ENCODE measurements around the gene TRPM5. TPM values are rescaled to one million over a fixed set of nuclear protein-coding genes. Genes with fewer than 3 reads are reported as not detected.
A peak's percentile ranks its signal among the peaks of the same experiment; 100 is the strongest.

Gene TRPM5
- total RNA-seq, 3 donors from 2014 or later: not detected

- Mint-ChIP-seq H3K4me1 (ENCODE audit: low read depth) (peaks cover 28% of the 10 kb centered on the region), H3K27me3 (ENCODE audit: low read depth) (no peaks in the 10 kb centered on the region), H3K9me3 (no peaks in the 10 kb centered on the region), H3K4me3 (no peak overlapping the region), H3K36me3 (ENCODE audit: insufficient read depth) (no peaks in the 10 kb centered on the region)
- DNase-seq (no peak), ATAC-seq (peak in 1 of 2 donors; percentile 23)
Observed at GRCh38 chr11:2442589-2442988, 1.7 kb downstream of the TRPM5 start.

- Mint-ChIP-seq H3K27me3 (ENCODE audit: low read depth) (no peaks in the 10 kb centered on the region), H3K36me3 (ENCODE audit: insufficient read depth) (no peaks in the 10 kb centered on the region), H3K4me1 (ENCODE audit: low read depth) (peaks cover 18% of the 10 kb centered on the region), H3K9me3 (no peaks in the 10 kb centered on the region), H3K4me3 (no peak overlapping the region)
- ATAC-seq: no peak
- no peak for DNase-seq
Observed at GRCh38 chr11:2441171-2441570, 3.1 kb downstream of the TRPM5 start.

GRCh38 chr11:2440646-2441045 lies 3.7 kb downstream of the TRPM5 start:
- no peak for DNase-seq
- no peaks in the 10 kb centered on the region for H3K27me3 Mint-ChIP-seq (ENCODE audit: low read depth)
- no peaks in the 10 kb centered on the region for H3K36me3 Mint-ChIP-seq (ENCODE audit: insufficient read depth)

GRCh38 chr11:2439820-2440219 lies 4.5 kb downstream of the TRPM5 start:
- no peaks in the 10 kb centered on the region for H3K27me3 Mint-ChIP-seq (ENCODE audit: low read depth)
- no peak for DNase-seq
- H3K4me3 Mint-ChIP-seq: no peak overlapping the region
- no peak for ATAC-seq
- peaks cover 15% of the 10 kb centered on the region for H3K4me1 Mint-ChIP-seq (ENCODE audit: low read depth)
- H3K36me3 Mint-ChIP-seq (ENCODE audit: insufficient read depth): no peaks in the 10 kb centered on the region
- H3K9me3 Mint-ChIP-seq: no peaks in the 10 kb centered on the region

More at GRCh38 chr11:2440646-2441045, 3.7 kb downstream of the TRPM5 start:
- H3K4me3 Mint-ChIP-seq: no peak overlapping the region
- H3K4me1 Mint-ChIP-seq (ENCODE audit: low read depth): peaks cover 18% of the 10 kb centered on the region
- no peaks in the 10 kb centered on the region for H3K9me3 Mint-ChIP-seq
- no peak for ATAC-seq

GRCh38 chr11:2437516-2437915 lies 6.8 kb downstream of the TRPM5 start:
- ATAC-seq (no peak), DNase-seq (no peak)
- H3K36me3 Mint-ChIP-seq (ENCODE audit: insufficient read depth): no peaks in the 10 kb centered on the region
- no peaks in the 10 kb centered on the region for H3K9me3 Mint-ChIP-seq
- H3K27me3 Mint-ChIP-seq (ENCODE audit: low read depth): no peaks in the 10 kb centered on the region
- no peak overlapping the region for H3K4me3 Mint-ChIP-seq
- H3K4me1 Mint-ChIP-seq (ENCODE audit: low read depth): peaks cover 3% of the 10 kb centered on the region

GRCh38 chr11:2436521-2437031 lies 7.7 kb downstream of the TRPM5 start:
- no peaks in the 10 kb centered on the region for H3K36me3 Mint-ChIP-seq (ENCODE audit: insufficient read depth)
- H3K27me3 Mint-ChIP-seq (ENCODE audit: low read depth): no peaks in the 10 kb centered on the region
- no peaks in the 10 kb centered on the region for H3K4me1 Mint-ChIP-seq (ENCODE audit: low read depth)
- no peak for ATAC-seq
- DNase-seq: no peak
- H3K9me3 Mint-ChIP-seq: no peaks in the 10 kb centered on the region
- no peak overlapping the region for H3K4me3 Mint-ChIP-seq

GRCh38 chr11:2436013-2436520 lies 8.2 kb downstream of the TRPM5 start:
- Mint-ChIP-seq H3K4me3 (no peak overlapping the region), H3K36me3 (ENCODE audit: insufficient read depth) (no peaks in the 10 kb centered on the region), H3K9me3 (no peaks in the 10 kb centered on the region), H3K4me1 (ENCODE audit: low read depth) (no peaks in the 10 kb centered on the region), H3K27me3 (ENCODE audit: low read depth) (no peaks in the 10 kb centered on the region)
- ATAC-seq (no peak), DNase-seq (no peak)

GRCh38 chr11:2435288-2436012 lies 8.9 kb downstream of the TRPM5 start:
- Mint-ChIP-seq H3K4me1 (ENCODE audit: low read depth) (no peaks in the 10 kb centered on the region), H3K4me3 (no peak overlapping the region), H3K9me3 (no peaks in the 10 kb centered on the region), H3K27me3 (ENCODE audit: low read depth) (no peaks in the 10 kb centered on the region), H3K36me3 (ENCODE audit: insufficient read depth) (no peaks in the 10 kb centered on the region)
- no peak for ATAC-seq
- DNase-seq: no peak

GRCh38 chr11:2434506-2435255 lies 9.6 kb downstream of the TRPM5 start:
- Mint-ChIP-seq H3K27me3 (ENCODE audit: low read depth) (no peaks in the 10 kb centered on the region), H3K9me3 (no peaks in the 10 kb centered on the region), H3K36me3 (ENCODE audit: insufficient read depth) (no peaks in the 10 kb centered on the region), H3K4me1 (ENCODE audit: low read depth) (no peaks in the 10 kb centered on the region), H3K4me3 (no peak overlapping the region)
- ATAC-seq (no peak), DNase-seq (no peak)

GRCh38 chr11:2434008-2434407 lies 10.3 kb downstream of the TRPM5 start:
- Mint-ChIP-seq H3K4me1 (ENCODE audit: low read depth) (no peaks in the 10 kb centered on the region), H3K4me3 (no peak overlapping the region), H3K36me3 (ENCODE audit: insufficient read depth) (no peaks in the 10 kb centered on the region), H3K27me3 (ENCODE audit: low read depth) (no peaks in the 10 kb centered on the region), H3K9me3 (no peaks in the 10 kb centered on the region)
- ATAC-seq (no peak), DNase-seq (no peak)

- Mint-ChIP-seq H3K4me3 (no peak overlapping the region), H3K27me3 (ENCODE audit: low read depth) (no peaks in the 10 kb centered on the region), H3K9me3 (no peaks in the 10 kb centered on the region), H3K4me1 (ENCODE audit: low read depth) (no peaks in the 10 kb centered on the region), H3K36me3 (ENCODE audit: insufficient read depth) (no peaks in the 10 kb centered on the region)
- DNase-seq: no peak
- ATAC-seq: no peak
Observed at GRCh38 chr11:2433106-2433925, 11.0 kb downstream of the TRPM5 start.

GRCh38 chr11:2432628-2433071 lies 11.7 kb downstream of the TRPM5 start:
- no peaks in the 10 kb centered on the region for H3K4me1 Mint-ChIP-seq (ENCODE audit: low read depth)
- DNase-seq: no peak
- H3K27me3 Mint-ChIP-seq (ENCODE audit: low read depth): no peaks in the 10 kb centered on the region
- H3K4me3 Mint-ChIP-seq: no peak overlapping the region
- ATAC-seq: no peak
- no peaks in the 10 kb centered on the region for H3K9me3 Mint-ChIP-seq
- no peaks in the 10 kb centered on the region for H3K36me3 Mint-ChIP-seq (ENCODE audit: insufficient read depth)

GRCh38 chr11:2432171-2432621 lies 12.1 kb downstream of the TRPM5 start:
- no peaks in the 10 kb centered on the region for H3K9me3 Mint-ChIP-seq
- no peak overlapping the region for H3K4me3 Mint-ChIP-seq
- H3K36me3 Mint-ChIP-seq (ENCODE audit: insufficient read depth): no peaks in the 10 kb centered on the region
- ATAC-seq (no peak), DNase-seq (no peak)
- H3K4me1 Mint-ChIP-seq (ENCODE audit: low read depth): no peaks in the 10 kb centered on the region
- no peaks in the 10 kb centered on the region for H3K27me3 Mint-ChIP-seq (ENCODE audit: low read depth)

- no peak for ATAC-seq
- Mint-ChIP-seq H3K4me3 (no peak overlapping the region), H3K4me1 (ENCODE audit: low read depth) (no peaks in the 10 kb centered on the region), H3K27me3 (ENCODE audit: low read depth) (no peaks in the 10 kb centered on the region), H3K9me3 (no peaks in the 10 kb centered on the region), H3K36me3 (ENCODE audit: insufficient read depth) (no peaks in the 10 kb centered on the region)
- no peak for DNase-seq
Observed at GRCh38 chr11:2431395-2431794, 12.9 kb downstream of the TRPM5 start.
